ENCODE measurements around the gene RRP8. TPM values are rescaled to one million over a fixed set of nuclear protein-coding genes. Genes with fewer than 3 reads are reported as not detected.

The RRP8 gene
- total RNA-seq, result 11.0 TPM

DNA sequence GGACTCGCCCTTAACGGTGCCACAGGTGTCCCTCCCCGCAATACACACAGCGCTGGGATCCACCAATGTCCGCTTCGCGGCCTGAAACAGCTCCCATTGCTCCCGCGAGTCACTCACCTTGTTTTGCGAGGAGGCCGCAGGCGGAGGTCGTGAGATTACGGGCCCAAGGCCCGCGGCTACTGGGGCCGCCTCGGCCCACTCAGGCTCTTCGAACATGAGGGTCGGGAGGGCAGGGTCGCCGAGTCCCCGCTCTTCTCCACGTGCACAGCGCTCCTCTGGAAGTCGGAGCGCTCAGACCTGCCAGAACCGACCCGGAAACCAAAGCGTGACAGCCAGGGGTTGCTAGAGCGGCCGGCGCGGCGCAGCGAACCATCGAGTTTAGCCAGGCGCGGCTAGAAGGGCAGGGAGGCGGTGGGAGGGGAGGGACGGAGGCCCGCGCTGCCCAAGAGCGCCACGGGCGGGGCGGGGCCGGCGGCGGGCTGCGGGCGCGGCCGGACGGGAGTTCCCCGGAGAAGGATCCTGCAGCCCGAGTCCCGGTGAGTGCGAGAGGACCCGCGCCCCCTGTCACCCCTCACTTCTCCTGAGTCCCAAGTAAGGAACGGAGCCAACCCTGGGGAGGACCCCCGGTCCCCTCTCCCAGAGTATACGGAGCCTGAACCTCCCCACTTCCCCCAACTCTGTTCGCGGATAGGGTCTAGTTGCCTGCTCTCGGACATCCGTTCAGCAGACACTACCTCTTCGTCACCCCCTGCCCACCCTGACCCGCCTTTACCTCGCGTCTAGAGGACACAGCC lies at the start of gene RRP8, which contains the start of gene ILK:
TSS of gene RRP8 (minus strand) at position 330 of the 794 bp plus-strand sequence. CDS start at position 216, 114 bp downstream.
TSS of gene ILK (plus strand) at position 488 of the 794 bp plus-strand sequence. CDS start 498 bp downstream, outside the sequence.
- peak; percentile 67 to 90 (median 89) for DNase-seq (ENCODE audit: low read depth in 2 of 3, low spot score in 2 of 3)

- no peak for DNase-seq (ENCODE audit: low read depth in 2 of 3, low spot score in 2 of 3)
These were observed 49.7 kb upstream of the RRP8 start for GRCh38 chr11:6653097-6653496.

GRCh38 chr11:6652182-6652581 lies 48.8 kb upstream of the RRP8 start:
- DNase-seq (ENCODE audit: low read depth in 2 of 3, low spot score in 2 of 3), result no peak

- no peak for DNase-seq (ENCODE audit: low read depth in 2 of 3, low spot score in 2 of 3)
These were observed 47.6 kb upstream of the RRP8 start for GRCh38 chr11:6650980-6651379.

- DNase-seq (ENCODE audit: low read depth in 2 of 3, low spot score in 2 of 3), result no peak
These were observed 46.7 kb upstream of the RRP8 start for GRCh38 chr11:6650104-6650503.

GRCh38 chr11:6648501-6648900 lies 45.1 kb upstream of the RRP8 start:
- no peak for DNase-seq (ENCODE audit: low read depth in 2 of 3, low spot score in 2 of 3)

DNA sequence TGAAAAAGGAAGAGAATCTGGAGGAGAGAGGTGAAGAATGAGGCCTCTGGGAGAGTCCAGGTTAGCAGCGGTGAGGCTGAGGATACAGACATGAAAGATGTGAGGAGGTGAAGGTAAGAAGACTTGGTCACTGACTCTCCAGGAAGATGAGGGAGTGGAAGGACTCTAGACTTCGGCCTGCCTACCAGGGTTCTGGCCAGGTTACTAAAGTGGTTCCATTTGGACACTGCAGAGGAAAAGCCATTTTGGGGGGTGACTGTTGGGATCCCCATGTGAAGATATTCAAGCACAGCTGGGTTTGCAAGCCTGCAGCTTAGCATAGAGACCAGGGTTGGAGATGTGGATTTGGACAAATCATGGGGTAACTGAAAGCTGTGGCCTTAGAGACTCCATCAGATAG lies 44.4 kb upstream of the RRP8 start:
- DNase-seq (ENCODE audit: low read depth in 2 of 3, low spot score in 2 of 3), result no peak

DNA sequence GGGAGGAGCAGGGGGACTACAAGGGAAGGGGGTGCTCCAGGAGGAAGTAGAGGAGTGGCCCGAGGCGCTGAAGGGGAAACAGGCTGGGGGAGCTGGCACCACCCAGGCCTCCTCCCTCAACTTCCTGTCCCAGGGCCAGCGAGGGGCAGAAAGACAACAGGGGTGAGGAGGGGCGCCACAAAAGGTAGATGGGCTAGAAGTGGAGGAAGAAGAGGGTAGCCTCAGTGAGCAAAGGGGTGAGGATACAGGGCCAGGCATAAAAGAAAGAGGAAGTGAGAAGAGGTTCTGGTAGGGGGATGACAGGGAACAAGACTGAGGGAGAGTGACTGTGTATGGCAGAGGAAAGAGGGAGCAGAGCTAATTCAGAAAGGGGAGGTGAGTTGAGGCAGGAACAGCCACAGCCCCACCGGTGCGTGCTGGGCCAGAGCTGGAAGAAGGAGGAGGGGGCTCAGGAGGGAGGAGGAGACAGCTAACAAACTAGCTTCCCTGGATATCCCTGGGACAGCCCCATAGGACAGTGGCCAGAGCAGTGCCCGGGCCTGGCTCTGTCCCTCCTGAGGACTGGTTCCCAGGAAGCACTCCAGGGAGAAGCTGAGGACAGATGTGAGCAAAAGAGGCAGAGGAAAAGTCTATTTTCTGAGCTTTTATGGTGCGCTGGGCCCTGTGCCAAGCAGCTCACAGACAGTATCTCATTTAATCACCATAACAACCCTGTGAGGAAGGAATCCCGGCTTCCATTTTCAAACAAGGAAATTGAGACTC lies 43.7 kb upstream of the RRP8 start:
- peak in 2 of 3 donors; percentile 37 to 59 for DNase-seq (ENCODE audit: low read depth in 2 of 3, low spot score in 2 of 3)

DNA sequence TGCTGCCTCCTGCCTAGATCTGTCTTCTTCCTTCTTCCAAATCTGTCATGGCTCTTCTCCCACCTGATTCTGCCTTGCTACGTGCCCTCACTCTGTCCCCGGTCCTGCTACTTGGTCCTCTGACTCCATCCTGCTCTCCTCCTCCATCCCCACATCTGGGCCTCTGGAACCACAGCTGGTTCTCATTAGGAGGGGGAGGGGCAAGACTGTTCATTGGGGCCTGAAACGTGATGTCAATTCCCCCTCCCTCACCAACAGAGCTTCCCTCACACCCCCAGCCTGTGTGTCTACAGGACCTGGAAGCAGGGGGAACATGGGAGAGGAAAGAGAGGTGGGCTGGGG lies 43.1 kb upstream of the RRP8 start:
- no peak for DNase-seq (ENCODE audit: low read depth in 2 of 3, low spot score in 2 of 3)

DNA sequence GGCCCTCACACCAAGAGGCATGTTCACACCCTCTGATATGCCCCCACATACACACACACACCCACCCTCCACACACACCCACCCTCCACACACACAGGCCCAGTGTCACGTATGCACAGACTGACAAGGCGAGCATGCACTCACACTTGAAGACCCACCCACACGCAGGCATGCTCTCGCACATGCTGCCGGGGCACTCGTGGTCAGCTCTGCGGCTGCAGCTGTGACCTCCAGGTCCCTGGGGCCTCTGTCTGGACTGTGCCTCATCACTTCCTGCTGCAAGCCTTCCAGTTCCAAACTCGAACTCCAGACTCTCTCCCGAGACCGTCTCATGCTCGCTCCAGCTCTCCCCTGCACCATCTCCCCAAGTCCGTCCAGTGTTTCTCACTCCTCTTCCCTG lies 42.7 kb upstream of the RRP8 start:
- no peak for DNase-seq (ENCODE audit: low read depth in 2 of 3, low spot score in 2 of 3)

DNA sequence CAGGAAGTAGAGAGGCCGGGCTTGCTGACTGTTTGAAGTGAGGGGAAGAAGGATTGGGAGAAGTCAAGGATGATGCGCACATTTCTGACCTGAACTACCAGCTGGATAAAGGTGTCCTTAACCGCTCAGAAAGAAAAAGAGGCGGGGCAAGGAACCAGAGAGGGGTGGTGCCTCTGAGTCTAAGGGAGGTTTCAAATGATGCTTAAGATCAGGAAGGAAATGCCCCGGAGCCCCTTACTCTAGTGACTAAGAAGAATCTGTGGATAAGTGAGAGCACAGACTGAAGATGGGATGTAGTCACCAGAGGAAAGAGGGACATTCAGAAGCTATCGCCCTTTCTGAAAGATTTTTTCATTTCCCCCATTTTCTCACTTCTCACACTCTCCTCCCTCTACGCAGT lies 39.5 kb upstream of the RRP8 start:
- no peak for DNase-seq (ENCODE audit: low read depth in 2 of 3, low spot score in 2 of 3)

GRCh38 chr11:6640985-6641701 lies 37.7 kb upstream of the RRP8 start:
- DNase-seq (ENCODE audit: low read depth in 2 of 3, low spot score in 2 of 3), result no peak

DNA sequence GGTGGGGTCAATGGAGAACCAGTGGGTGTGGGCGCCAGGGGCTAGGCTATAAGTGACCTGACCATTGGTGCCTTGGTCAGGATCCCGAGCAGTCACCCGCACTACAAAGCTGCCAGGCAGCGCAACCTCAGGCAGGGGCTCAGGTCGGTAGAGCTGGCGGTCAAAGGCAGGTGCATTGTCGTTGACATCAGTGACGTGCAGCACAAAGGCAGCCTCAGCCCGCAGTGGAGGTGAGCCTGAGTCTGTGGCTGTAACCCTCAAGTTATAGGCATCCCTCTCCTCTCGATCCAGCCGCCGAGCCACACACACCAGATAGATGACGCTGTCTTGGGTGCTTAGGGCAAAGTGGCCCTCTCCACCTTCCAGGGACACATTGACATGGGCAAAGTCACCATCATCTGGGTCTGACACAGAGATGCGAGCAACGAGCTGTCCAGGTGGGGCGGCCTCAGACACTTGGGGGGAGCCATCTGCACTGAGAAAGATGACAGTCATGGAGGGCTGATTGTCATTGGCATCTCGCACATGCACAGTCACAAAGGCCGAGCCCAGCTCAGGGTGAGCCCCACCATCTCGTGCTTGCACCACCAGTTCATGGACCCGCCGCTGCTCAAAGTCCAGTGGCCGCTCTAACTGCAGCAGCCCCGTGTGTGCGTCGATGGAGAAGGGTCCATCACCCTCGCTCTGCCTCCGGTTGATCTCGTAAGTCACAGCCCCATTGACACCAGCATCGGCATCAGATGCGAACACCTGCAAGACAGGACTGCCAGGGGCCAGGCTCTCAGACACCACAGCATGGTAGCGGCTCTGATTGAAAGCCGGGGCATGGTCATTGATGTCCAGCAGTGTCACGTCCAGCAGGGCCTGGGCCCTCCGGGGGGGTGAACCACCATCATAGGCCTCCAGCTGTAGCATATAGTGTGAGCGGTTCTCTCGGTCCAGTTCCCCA lies 36.9 kb upstream of the RRP8 start:
- DNase-seq (ENCODE audit: low read depth in 2 of 3, low spot score in 2 of 3), result no peak

GRCh38 chr11:6638429-6638828 lies 35.0 kb upstream of the RRP8 start:
- DNase-seq (ENCODE audit: low read depth in 2 of 3, low spot score in 2 of 3), result no peak

GRCh38 chr11:6637871-6638270 lies 34.5 kb upstream of the RRP8 start:
- DNase-seq (ENCODE audit: low read depth in 2 of 3, low spot score in 2 of 3), result no peak

DNA sequence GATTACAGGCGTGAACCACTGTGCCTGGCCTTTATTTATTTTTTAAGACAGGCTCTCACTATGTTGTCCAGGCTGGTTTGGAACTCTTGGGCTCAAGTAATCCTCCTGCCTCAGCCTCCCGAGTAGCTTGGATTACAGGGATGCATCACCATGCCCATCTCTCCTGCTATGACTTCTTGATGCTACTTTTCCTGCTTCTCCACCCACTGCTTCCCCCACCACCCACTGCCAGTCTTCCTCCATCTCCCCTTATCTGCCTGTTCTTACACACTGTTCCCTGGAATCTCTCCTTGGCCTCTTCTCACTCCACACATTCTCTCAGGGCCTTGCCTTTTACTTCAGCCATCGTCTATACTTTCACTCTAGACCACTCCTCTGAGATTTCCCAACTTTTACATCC lies 33.1 kb upstream of the RRP8 start:
- DNase-seq (ENCODE audit: low read depth in 2 of 3, low spot score in 2 of 3), result no peak

DNA sequence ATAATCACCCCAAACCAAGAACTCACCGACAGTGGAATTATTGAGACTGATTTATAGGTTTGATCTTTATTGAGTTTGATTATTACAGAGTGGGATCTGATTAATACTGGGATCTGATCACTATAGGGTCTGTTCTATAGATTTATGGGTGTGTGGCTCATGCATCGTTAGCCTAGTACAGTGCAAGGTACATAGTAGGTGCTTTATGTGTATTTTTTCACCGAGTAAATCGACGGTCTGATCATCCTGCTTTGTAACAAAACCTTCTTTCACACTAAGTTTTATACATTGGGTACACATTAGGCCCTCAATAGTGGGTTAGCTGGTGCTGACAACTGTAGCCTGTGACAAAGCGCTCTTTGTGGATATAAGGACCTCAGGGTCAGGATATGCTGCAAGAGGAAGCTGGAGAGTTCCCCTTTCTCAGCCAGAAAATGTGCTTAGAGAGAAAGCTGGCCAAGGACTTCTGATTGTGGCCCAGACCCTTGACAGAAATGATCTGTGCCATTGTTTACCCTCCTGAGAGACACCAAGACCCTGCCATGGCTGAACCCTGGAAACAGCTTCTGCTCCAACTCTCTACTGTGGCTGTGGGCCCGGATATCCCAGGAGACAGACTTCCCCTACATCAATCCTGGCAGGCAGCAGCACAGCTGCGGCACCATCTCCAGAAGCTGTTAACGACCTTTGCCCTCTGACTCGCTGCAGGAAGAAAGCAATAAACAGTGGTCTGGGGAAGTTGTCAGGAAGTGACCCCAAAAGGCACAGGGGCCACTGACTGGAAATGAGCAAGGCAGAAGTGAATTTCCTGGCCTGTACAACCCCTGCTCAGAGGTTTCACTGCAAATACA lies 31.9 kb upstream of the RRP8 start:
- peak in 2 of 3 donors; percentile 43 to 67 for DNase-seq (ENCODE audit: low read depth in 2 of 3, low spot score in 2 of 3)

GRCh38 chr11:6634534-6634933 lies 31.1 kb upstream of the RRP8 start:
- DNase-seq (ENCODE audit: low read depth in 2 of 3, low spot score in 2 of 3), result no peak

Data from hematopoietic multipotent progenitor cell (in vitro differentiated cells).